Left kidney (tissue), 2 donors: ENCODE results near the gene ARHGAP45. TPM values are rescaled to one million over a fixed set of nuclear protein-coding genes. Genes with fewer than 3 reads are reported as not detected.

Experiments
- DNase-seq: peaks from one replicate; pipeline ENCODE4 v3.0.0-alpha.2; 2013
- polyA plus RNA-seq: library from polyadenylated mRNA; unstranded; fragments of 120-200 nt; gene quantifications from one replicate; pipeline ENCODE4 v1.2.1, GENCODE V29; 2013; ENCODE audit not compliant: insufficient read length

The ARHGAP45 gene
- polyA plus RNA-seq, 1 donor = 7.2 TPM

DNA sequence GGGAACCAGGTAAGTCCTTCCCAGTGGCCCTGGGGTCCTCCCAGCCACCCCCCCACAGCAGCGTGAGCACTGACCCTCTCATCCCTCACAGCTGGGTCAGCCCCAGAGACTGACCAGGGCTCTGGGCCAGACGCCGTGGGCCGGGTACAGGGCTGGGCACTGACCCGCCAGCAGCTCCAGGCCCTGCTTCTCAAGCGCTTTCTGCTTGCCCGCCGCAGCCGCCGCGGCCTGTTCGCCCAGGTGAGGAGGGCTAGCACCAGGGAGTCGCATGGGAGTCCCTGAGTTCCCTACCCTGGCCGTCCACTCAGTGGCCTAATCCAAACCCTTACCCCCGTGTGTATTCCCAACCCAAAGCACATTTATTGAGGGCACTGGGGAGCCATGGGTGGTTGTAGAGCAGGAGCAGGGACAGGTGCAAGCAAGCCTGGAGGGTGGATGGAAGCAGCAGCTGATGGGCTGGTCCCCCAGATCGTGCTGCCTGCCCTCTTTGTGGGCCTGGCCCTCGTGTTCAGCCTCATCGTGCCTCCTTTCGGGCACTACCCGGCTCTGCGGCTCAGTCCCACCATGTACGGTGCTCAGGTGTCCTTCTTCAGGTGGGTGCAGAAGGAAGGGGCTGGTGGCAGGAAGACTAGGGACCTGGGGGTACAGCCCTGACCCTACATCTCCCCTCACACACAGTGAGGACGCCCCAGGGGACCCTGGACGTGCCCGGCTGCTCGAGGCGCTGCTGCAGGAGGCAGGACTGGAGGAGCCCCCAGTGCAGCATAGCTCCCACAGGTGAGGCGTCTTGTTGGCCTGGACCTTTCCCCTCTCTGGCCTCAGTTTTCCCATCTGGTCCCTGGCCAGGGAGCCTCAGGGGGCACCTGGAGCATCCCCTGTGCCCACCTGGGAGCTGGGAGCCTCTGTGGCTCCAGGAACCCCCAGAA lies 12.6 kb upstream of the ARHGAP45 start:
- no peak for DNase-seq

DNA sequence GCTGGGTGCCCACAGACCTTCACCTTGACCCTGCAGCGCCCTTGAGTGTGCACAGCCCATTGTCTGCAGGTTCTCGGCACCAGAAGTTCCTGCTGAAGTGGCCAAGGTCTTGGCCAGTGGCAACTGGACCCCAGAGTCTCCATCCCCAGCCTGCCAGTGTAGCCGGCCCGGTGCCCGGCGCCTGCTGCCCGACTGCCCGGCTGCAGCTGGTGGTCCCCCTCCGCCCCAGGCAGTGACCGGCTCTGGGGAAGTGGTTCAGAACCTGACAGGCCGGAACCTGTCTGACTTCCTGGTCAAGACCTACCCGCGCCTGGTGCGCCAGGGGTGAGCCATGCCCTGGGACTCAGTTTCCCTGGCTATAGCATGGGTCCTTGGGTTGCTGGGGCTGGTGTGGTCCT lies 11.9 kb upstream of the ARHGAP45 start:
- DNase-seq = no peak

DNA sequence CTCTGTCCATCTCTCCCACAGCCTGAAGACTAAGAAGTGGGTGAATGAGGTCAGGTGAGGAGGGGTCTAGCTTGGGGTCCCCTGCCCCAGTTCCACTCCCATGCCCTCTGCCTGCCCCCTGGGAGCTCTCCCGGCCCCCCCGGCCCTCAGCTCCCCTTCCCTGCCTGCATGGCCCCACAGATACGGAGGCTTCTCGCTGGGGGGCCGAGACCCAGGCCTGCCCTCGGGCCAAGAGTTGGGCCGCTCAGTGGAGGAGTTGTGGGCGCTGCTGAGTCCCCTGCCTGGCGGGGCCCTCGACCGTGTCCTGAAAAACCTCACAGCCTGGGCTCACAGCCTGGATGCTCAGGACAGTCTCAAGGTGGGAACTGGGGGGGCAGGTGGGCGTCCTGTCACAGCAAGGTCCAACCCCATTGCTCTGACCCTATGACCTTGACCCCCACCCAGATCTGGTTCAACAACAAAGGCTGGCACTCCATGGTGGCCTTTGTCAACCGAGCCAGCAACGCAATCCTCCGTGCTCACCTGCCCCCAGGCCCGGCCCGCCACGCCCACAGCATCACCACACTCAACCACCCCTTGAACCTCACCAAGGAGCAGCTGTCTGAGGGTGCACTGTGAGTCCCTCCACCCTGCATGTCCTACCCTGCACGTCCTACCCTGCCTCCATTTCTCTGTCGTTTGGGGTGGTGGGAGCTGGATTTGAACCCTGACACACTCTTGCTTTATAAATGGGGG lies 10.9 kb upstream of the ARHGAP45 start:
- no peak for DNase-seq

DNA sequence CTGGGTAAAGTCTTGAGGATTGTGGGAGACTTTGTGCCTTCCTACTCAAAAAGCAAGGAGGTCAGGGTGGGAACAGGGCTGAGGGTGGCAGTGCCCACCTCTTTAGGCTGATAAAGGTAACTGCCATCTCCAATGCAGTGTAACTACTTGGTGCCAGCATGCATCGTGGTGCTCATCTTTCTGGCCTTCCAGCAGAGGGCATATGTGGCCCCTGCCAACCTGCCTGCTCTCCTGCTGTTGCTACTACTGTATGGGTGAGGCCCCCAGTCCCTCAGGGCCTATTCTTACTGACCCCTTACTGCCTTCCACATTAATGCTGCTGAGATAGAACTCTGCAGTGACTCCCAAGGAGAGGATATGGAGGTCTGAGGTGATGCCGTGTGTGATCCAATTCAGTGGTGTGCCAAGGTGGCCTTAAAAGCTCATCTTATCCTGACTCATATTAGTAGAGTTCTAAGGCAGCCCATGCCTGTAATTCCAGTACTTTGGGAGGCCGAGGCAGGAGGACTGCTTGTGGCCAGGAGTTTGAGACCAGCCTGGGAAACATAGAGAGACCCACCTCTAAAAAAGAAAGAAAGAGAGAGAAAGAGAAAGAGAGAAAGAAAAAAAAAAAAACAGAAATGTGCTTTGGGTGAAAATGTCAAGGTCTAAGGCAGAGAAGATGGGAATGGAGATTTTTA lies 9.7 kb upstream of the ARHGAP45 start:
- DNase-seq = no peak

DNA sequence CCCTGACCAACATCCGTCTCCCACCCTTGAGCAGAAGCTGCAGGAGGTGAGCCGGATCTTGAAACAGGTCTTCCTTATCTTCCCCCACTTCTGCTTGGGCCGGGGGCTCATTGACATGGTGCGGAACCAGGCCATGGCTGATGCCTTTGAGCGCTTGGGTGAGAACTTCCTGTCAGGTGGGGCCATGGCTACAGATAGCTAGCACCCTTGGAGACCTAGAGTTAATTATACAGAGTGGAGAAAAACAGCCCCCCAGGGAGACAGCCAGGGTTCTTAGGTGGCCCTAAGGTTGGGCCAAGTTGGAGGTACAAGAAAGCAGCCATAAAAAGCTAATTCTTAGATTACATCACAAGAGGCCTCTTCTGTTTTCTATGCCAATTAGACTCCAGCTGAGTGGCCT lies 8.9 kb upstream of the ARHGAP45 start:
- DNase-seq = no peak

DNA sequence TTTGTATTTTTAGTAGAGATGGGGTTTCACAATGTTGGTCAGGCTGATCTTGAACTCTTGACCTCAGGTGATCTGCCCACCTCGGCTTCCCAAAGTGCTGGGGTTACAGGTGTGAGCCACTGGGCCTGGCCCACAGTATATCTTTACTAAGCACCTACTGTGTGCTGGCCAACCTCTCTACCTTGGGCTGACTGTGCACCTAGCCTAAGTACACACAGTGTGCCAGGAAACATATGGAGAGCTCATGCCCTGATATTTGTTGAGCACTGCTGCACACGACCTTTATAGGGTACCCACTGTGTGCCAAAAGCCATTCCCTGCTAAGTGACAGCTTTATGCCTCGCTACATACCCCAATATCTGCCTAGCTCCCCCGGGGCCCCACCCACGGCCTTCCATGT lies 6.3 kb upstream of the ARHGAP45 start:
- no peak for DNase-seq

DNA sequence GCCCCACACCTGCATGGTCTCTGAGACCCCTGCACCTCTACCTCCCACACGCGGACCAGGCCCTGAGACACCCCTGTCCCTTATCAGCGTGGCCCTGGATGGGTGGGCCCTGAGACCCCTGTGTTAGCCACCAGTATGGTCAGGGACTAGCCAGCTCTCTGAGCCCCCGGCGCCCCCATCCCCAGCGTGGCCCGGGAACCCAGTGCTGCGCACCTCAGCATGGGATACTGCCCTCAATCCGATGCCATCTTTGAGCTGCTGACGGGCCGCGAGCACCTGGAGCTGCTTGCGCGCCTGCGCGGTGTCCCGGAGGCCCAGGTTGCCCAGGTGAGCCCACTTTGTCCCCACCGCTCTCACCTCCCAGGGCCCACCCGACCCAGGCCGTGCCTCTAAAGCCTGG lies 5.0 kb upstream of the ARHGAP45 start:
- no peak for DNase-seq

DNA sequence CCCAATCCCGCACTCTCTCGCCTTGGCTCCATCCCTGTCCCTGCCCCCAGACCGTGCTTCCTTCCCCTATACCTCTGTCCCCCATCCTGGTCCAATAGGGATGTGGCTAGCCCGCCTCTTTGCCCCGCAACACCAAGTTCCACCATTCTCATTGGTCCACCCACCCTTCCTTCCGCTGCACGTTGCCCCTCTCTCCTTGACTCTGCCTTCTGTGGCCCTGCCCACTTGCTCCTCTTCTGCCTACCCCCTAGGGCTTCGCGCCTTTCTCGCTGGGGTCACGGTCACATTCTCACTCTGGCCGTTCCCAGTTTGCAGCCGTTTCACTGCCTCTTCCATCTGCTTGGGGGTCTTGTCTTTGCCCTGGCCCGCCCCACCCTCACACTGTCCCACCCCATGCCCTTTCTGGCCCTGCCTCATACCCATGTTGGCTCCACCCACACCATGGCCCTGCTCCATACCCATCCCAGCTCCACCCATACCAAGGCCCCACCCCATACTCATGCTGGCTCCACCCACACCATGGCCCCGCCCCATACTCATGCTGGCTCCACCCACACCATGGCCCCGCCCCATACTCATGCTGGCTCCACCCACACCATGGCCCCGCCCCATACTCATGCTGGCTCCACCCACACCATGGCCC lies 4.5 kb upstream of the ARHGAP45 start:
- no peak for DNase-seq

DNA sequence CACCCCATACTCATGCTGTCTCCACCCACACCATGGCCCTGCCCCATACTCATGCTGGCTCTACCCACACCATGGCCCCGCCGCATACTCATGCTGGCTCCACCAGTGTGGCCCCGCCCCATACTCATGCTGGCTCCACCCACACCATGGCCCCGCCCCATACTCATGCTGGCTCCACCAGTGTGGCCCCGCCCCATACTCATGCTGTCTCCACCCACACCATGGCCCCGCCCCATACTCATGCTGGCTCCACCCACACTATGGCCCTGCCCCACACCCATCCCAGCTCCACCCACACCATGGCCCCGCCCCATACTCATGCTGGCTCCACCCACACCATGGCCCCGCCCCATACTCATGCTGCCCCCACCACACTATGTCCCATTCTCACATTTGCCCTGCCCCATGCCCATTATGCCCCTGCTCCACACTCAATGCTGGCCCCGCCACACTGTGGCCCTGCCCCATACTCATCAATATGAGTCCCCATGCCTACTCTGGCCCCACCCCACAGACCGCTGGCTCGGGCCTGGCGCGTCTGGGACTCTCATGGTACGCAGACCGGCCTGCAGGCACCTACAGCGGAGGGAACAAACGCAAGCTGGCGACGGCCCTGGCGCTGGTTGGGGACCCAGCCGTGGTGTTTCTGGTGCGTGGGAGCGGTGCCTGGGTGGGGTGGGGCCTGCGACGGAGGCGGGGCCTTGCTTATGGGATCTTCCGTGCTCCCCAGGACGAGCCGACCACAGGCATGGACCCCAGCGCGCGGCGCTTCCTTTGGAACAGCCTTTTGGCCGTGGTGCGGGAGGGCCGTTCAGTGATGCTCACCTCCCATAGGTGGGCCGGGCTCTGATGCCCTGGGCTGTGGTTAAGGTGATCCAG lies 3.7 kb upstream of the ARHGAP45 start:
- no peak for DNase-seq

DNA sequence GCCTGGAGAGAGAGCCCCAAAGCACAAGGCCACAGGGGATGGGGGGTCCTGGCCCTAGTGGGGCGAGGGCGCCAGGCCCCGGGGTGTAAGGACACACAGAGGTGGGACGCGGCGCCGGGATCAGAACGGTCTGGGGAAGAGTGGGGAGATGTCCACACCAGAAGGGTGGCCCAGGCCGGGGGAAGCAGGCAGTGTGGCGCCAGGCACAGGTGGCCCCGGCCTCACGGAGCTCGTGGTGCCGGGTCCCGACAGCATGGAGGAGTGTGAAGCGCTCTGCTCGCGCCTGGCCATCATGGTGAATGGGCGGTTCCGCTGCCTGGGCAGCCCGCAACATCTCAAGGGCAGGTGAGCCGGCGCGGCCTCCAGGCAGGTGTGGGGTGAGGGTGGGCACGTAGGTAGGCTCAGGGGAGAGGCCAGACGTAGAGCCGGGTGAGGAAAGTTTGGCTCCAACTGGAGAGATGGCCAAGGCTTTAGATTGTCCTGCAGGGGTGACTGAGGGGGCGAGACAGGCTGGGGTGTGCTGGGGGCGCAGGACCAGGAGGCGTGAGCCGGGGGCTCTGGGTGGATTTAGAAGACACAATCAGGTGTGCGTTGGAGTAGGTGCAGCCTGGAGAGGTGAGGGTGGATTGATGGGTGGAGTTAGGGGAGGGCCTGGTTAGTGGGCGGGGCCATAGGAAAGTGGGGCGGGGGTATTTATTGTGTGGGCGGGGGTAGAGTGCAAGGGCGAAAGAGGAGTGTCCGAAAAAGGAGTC lies 2.9 kb upstream of the ARHGAP45 start:
- DNase-seq = no peak

DNA sequence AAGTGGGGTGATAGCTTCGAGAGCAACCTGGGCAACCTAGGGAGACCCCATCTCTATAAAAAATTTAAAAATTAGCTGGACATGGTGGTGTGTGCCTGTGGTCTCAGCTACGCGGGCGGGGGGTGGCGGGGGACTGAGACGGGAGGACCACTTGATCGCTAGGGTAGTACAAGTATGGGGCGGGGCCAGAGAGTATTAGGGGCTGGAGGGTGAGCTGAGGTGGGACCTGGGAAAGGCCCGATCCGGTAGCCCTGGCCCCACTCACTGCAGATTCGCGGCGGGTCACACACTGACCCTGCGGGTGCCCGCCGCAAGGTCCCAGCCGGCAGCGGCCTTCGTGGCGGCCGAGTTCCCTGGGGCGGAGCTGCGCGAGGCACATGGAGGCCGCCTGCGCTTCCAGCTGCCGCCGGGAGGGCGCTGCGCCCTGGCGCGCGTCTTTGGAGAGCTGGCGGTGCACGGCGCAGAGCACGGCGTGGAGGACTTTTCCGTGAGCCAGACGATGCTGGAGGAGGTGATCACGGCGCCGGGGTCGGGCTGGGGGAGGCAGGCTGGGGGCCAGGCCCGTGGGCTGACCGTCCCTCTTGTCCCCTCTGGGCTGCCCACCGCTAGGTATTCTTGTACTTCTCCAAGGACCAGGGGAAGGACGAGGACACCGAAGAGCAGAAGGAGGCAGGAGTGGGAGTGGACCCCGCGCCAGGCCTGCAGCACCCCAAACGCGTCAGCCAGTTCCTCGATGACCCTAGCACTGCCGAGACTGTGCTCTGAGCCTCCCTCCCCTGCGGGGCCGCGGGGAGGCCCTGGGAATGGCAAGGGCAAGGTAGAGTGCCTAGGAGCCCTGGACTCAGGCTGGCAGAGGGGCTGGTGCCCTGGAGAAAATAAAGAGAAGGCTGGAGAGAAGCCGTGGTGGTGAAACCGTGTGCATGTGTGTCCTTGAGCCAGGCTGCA lies 2.0 kb upstream of the ARHGAP45 start:
- DNase-seq = peak; percentile 53

DNA sequence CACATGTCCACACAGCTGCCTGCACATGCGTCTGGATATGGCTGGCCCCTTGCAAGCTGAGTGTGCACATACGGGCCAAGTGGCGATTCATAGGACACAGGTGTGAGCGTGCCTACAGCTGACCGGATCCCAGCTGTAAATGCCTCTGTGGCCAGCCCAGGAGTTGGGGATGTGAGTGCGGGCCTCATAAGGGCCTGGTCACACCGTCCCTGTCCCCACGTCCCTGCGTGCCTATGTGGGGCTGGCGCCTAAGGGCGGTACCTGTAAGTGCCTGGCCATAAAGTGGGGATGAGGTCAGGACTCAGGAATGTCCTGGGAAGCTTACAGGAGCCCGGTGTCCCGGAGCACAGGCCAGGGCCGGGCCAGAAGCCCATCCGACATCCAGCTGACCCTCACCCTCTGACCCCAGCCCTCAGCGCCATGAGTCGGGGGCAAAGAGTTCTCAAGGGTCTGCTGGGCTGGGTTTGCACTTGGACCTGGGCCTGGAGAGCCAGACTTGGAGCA lies 1.3 kb upstream of the ARHGAP45 start:
- no peak for DNase-seq

DNA sequence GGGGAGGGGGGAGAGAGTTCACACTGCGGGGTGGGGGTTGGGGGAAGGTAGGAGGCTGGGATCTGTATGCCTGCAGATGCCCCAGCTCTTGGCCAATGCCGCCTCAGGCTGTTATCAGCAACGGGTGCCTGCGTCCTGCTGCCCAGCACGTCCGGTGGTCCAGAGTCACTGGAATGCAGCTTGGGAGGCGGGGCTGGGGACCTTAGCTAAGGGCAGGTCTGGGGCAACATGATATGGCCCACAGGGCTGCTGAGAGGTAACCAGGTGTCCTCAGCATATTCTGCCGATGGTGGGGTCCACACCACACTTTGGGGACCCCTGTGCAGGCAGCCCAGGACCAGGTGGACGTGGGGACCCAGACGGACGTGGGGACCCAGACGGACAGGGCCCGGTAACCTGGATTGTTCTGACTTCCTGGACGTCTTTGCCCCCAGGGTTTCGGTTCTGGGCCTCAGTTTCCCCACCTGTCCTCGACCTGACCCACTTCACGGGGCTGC lies 668 bp upstream of the ARHGAP45 start:
- DNase-seq = no peak

DNA sequence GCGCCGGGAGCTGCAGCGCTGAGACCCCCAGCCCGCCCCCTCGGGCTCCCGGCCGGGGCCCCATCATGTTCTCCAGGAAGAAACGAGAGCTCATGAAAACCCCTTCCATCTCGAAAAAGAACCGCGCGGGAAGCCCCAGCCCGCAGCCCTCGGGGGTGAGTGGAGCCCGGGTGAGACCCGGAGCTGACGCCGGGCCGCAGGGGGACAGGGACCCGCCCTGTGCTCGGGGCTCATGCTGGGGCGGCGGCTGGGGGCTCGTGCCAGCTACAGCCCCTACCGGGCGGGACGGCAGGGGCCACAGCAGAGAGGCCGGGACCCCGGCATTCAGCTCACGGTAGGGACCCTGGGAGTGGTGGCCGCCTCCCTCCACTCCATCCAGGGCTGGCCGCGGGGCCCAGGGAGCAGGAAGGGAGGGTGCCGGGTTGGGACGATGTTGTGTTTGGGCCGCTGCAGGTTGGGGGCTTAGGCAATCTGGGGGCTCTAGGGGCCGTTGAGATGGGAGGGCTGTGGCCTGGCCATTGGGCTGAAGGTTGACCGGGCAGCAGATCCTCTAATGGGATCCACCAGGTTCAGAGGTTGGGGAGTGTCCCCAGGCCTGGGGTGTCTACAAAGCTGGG lies 482 bp downstream of the ARHGAP45 start:
- no peak for DNase-seq

DNA sequence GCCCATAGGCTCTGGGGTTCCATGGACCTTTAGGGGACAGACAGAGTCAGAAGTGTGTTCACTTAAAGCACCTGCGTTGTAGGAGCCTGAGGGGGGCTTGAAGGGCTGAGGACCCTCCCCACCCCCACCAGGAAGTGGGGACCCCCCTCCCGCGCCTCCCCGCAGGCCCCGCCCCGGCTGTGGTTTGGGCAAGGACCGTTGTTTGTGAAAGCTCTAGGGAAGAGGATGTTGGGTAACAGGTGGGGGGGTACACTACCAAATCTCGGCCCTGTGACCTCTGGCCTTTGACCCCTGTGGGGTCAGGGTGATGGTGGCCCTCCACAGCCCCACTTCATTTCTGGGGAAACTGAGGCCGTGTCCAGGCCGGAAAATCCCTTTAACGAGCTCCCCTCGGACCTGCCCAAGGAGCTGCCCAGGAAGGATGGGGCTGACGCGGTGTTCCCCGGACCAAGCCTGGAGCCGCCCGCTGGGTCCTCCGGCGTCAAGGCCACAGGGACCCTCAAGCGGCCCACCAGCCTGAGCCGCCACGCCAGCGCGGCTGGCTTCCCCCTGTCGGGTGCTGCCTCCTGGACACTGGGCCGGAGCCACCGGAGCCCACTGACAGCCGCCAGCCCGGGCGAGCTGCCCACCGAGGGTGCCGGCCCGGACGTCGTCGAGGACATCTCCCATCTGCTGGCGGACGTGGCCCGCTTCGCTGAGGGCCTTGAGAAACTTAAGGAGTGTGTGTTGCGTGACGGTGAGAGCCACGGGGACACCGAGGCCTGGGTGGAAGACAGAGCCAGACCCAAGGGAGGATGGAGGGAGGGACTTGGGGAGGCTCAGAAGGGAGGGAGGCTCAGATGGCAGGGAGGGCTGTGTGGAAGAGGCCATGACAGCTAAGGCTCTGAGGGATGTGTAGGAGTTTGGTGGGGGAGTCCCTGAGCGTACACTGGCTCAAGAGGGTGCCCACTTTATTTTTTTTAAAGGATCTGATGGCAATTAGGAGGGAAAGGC lies 1.3 kb downstream of the ARHGAP45 start:
- no peak for DNase-seq

DNA sequence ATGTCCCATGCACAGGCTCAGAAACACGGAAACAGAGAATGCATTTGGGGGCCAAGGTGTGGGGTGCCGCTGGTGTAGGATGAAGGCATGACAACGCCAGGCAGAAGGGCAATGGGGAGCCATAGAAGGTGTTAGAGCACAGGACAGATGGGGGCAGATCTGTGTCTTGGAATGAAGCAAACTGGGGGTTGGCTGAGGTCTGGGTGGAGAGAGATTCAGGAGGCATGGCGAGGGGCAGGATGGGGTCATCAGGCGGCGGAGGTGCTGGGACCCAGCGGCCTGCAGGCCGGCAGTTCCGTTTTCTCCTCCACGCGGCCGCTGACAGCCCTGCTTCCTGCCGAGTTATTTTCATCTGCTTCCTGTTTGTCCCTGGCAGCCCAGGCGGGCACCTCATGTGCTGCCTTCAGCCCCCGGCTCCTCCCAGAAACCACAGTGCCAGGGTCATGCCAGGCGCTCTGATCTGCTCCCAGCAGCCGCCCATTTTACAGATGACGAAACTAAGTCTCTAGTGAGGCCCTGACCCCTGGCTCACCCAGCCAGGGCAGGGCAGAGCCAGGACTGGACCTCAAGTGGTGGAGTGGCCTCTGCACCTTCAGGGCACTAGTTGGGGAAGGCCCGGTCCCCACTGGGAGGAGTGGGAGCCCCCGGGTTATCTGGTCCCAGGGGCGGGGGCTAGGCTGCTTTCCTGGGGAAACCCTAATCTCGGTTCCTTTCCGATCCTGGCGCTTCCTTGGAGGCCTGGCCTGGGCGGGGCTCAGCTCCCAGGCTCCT lies 2.2 kb downstream of the ARHGAP45 start:
- DNase-seq = no peak
